NCI-H345 treated with DMSO at 0.1 percent for 48 hours (cell line): Measurements from ENCODE around the gene ALK.
A peak's percentile ranks its signal among the peaks of the same experiment; 100 is the strongest.

ENCODE experiments used
- DNase-seq: peaks from one replicate; lab custom pipeline; 2025; ENCODE audit not compliant: unreplicated experiment; lab: John Stamatoyannopoulos, UW

ALK gene

GRCh38 chr2:29723255-29724001, 198.0 kb downstream of the ALK start:
- DNase-seq = no peak

GRCh38 chr2:29719639-29720038, 201.7 kb downstream of the ALK start:
- DNase-seq = no peak

- no peak for DNase-seq
Observed at GRCh38 chr2:29718076-29718686, 203.2 kb downstream of the ALK start.

- DNase-seq = no peak
Observed at GRCh38 chr2:29715655-29716054, 205.7 kb downstream of the ALK start.

GRCh38 chr2:29714333-29714732, 207.1 kb downstream of the ALK start:
- no peak for DNase-seq

GRCh38 chr2:29706171-29706720, 215.1 kb downstream of the ALK start:
- DNase-seq = no peak

- peak; percentile 58 for DNase-seq
Observed at GRCh38 chr2:29705616-29706015, 215.8 kb downstream of the ALK start.

GRCh38 chr2:29703336-29703735, 218.1 kb downstream of the ALK start:
- DNase-seq = no peak

GRCh38 chr2:29702276-29702675, 219.1 kb downstream of the ALK start:
- no peak for DNase-seq

- no peak for DNase-seq
Observed at GRCh38 chr2:29700560-29700959, 220.8 kb downstream of the ALK start.

- DNase-seq = no peak
Observed at GRCh38 chr2:29699045-29699444, 222.3 kb downstream of the ALK start.

GRCh38 chr2:29698216-29698615, 223.2 kb downstream of the ALK start:
- no peak for DNase-seq

GRCh38 chr2:29697715-29698114, 223.7 kb downstream of the ALK start:
- DNase-seq = no peak

GRCh38 chr2:29697181-29697580, 224.2 kb downstream of the ALK start:
- DNase-seq = no peak

GRCh38 chr2:29694741-29695140, 226.6 kb downstream of the ALK start:
- DNase-seq = no peak

GRCh38 chr2:29691391-29691950, 229.9 kb downstream of the ALK start:
- no peak for DNase-seq

GRCh38 chr2:29689666-29690065, 231.7 kb downstream of the ALK start:
- no peak for DNase-seq

GRCh38 chr2:29688429-29688828, 233.0 kb downstream of the ALK start:
- no peak for DNase-seq

- DNase-seq = no peak
Observed at GRCh38 chr2:29687121-29687520, 234.3 kb downstream of the ALK start.

GRCh38 chr2:29676886-29677453, 244.4 kb downstream of the ALK start:
- DNase-seq = no peak

GRCh38 chr2:29664578-29664977, 256.8 kb downstream of the ALK start:
- no peak for DNase-seq

- no peak for DNase-seq
Observed at GRCh38 chr2:29663268-29663667, 258.1 kb downstream of the ALK start.
